Breast epithelium (tissue), 4 donors: ENCODE data around the gene AFAP1. TPM values are rescaled to one million over a fixed set of nuclear protein-coding genes. Genes with fewer than 3 reads are reported as not detected.

Experiments
- DNase-seq, 2 donors: peaks; one replicate each; pipeline ENCODE4 v3.0.0-alpha.2; 2019; ENCODE audit warnings: low spot score in 2 of 2
- H3K27ac ChIP-seq, 2 donors: fragments of 200-600 bp; sonication (generic) in 1 of 2; one replicate each; pipeline ENCODE4 v1.5.1; 2016 to 2019; ENCODE audit warnings: mild to moderate bottlenecking in 1 of 2
- H3K27me3 ChIP-seq, 2 donors: fragments of 200-600 bp; sonication (generic) in 1 of 2; one replicate each; pipeline versions ENCODE4 v1.5.1 to v1.6.0; 2017 to 2019; ENCODE audit warnings: control low read depth in 1 of 2, mild to moderate bottlenecking in 1 of 2
- H3K36me3 ChIP-seq: fragments of 200-600 bp; one replicate; pipeline ENCODE4 v1.5.1; 2019
- H3K4me1 ChIP-seq, 2 donors: fragments of 200-600 bp; sonication (generic); one replicate each; pipeline ENCODE4 v1.5.1; 2016 to 2019; ENCODE audit warnings: control low read depth in 1 of 2
- H3K4me3 ChIP-seq, 3 donors: fragments of 200-600 bp; sonication (generic); 1 replicate in 2 of 3; 2 replicates in 1 of 3; pipeline ENCODE4 v1.5.1; 2016 to 2019; ENCODE audit warnings: mild to moderate bottlenecking in 3 of 3, moderate library complexity in 2 of 3
- H3K9me3 ChIP-seq, 2 donors: fragments of 200-600 bp; sonication (generic) in 1 of 2; one replicate each; pipeline ENCODE4 v1.5.1; 2016 to 2019; ENCODE audit warnings: control low read depth in 1 of 2
- CTCF ChIP-seq, 3 donors: fragments of 450-650 bp; IDR thresholded peaks; one replicate each; pipeline ENCODE4 v1.5.1; 2016 to 2017; ENCODE audit warnings: antibody characterized with exemption in 3 of 3, mild to moderate bottlenecking in 3 of 3, moderate library complexity in 3 of 3
- POLR2A ChIP-seq: fragments of 450-650 bp; IDR thresholded peaks from one replicate; pipeline ENCODE4 v1.6.1; 2016; ENCODE audit warnings: antibody characterized with exemption, mild to moderate bottlenecking, moderate library complexity
- POLR2AphosphoS5 ChIP-seq, 3 donors: sonication (generic); formaldehyde crosslinking; IDR thresholded peaks; one replicate each; pipeline ENCODE4 v1.6.1; 2017; ENCODE audit warnings: antibody characterized with exemption in 3 of 3
- intact Hi-C: fragments of 100-400 bp; cut with DNase I; formaldehyde crosslinking; loops from one replicate; pipeline ENCODE4 v1.15.1; 2023; ENCODE audit warnings: low total_unique reads
- total RNA-seq, 3 donors: library from RNA; depleted of rRNA; stranded (reverse); fragments of >200 nt; gene quantifications; one replicate each; pipeline ENCODE4 v1.1.0, GENCODE V29; 2016

Gene AFAP1
- total RNA-seq, 3 donors from 2014 or later = 14.5 to 21.6 (median 16.6) TPM

GRCh38 chr4:7756561-7757355 lies 182.9 kb downstream of the AFAP1 start:
- DNase-seq = no peak
- H3K27me3 ChIP-seq = no peaks in the 10 kb centered on the region
- H3K4me1 ChIP-seq = no peaks in the 10 kb centered on the region
- intact Hi-C loops = no loop called here
- no peaks in the 10 kb centered on the region for H3K36me3 ChIP-seq
- H3K27ac ChIP-seq = no peak overlapping the region
- no peaks in the 10 kb centered on the region for H3K9me3 ChIP-seq
- TF ChIP-seq CTCF (IDR thresholded peaks at IDR 0.05) (no peak), POLR2A (no peak), POLR2AphosphoS5 (IDR thresholded peaks at IDR 0.05) (no peak)
- H3K4me3 ChIP-seq = no peak overlapping the region

GRCh38 chr4:7756071-7756470 lies 183.6 kb downstream of the AFAP1 start:
- no peak overlapping the region for H3K4me3 ChIP-seq
- intact Hi-C loops = no loop called here
- no peak for TF ChIP-seq CTCF (IDR thresholded peaks at IDR 0.05)
- no peak for TF ChIP-seq POLR2AphosphoS5 (IDR thresholded peaks at IDR 0.05)
- TF ChIP-seq POLR2A = no peak
- no peaks in the 10 kb centered on the region for H3K27me3 ChIP-seq
- H3K36me3 ChIP-seq = no peaks in the 10 kb centered on the region
- H3K9me3 ChIP-seq = no peaks in the 10 kb centered on the region
- H3K27ac ChIP-seq = no peak overlapping the region
- no peaks in the 10 kb centered on the region for H3K4me1 ChIP-seq
- DNase-seq = no peak

- no peaks in the 10 kb centered on the region for H3K4me1 ChIP-seq
- TF ChIP-seq POLR2AphosphoS5 (IDR thresholded peaks at IDR 0.05) (no peak), POLR2A (no peak), CTCF (IDR thresholded peaks at IDR 0.05) (no peak)
- intact Hi-C loops = no loop called here
Observed at GRCh38 chr4:7755561-7755960, 184.1 kb downstream of the AFAP1 start.

GRCh38 chr4:7754565-7755262 lies 184.9 kb downstream of the AFAP1 start:
- intact Hi-C loops = no loop called here
- no peak for DNase-seq
- Histone ChIP-seq H3K9me3 (no peaks in the 10 kb centered on the region), H3K36me3 (no peaks in the 10 kb centered on the region), H3K27me3 (no peaks in the 10 kb centered on the region), H3K4me1 (no peaks in the 10 kb centered on the region), H3K4me3 (no peak overlapping the region), H3K27ac (no peak overlapping the region)
- TF ChIP-seq CTCF (IDR thresholded peaks at IDR 0.05) (no peak), POLR2AphosphoS5 (IDR thresholded peaks at IDR 0.05) (no peak), POLR2A (no peak)

More at GRCh38 chr4:7755561-7755960, 184.1 kb downstream of the AFAP1 start:
- Histone ChIP-seq H3K27ac (no peak overlapping the region), H3K9me3 (no peaks in the 10 kb centered on the region), H3K4me3 (no peak overlapping the region), H3K36me3 (no peaks in the 10 kb centered on the region), H3K27me3 (no peaks in the 10 kb centered on the region)
- DNase-seq = no peak

- TF ChIP-seq CTCF (IDR thresholded peaks at IDR 0.05) = no peak
- TF ChIP-seq POLR2A = no peak
- no peak for TF ChIP-seq POLR2AphosphoS5 (IDR thresholded peaks at IDR 0.05)
- intact Hi-C loops = no loop called here
- no peaks in the 10 kb centered on the region for H3K4me1 ChIP-seq
- no peak overlapping the region for H3K27ac ChIP-seq
- DNase-seq = no peak
- no peaks in the 10 kb centered on the region for H3K9me3 ChIP-seq
- no peak overlapping the region for H3K4me3 ChIP-seq
- no peaks in the 10 kb centered on the region for H3K36me3 ChIP-seq
- H3K27me3 ChIP-seq = no peaks in the 10 kb centered on the region
Observed at GRCh38 chr4:7753931-7754465, 185.7 kb downstream of the AFAP1 start.
